ENCODE measurements around the gene MAEA. TPM values are rescaled to one million over a fixed set of nuclear protein-coding genes. Genes with fewer than 3 reads are reported as not detected.

MAEA gene
- polyA plus RNA-seq, 3 donors, result 34.3 to 83.5 (median 37.7) TPM

- peaks cover 0 to 6% (median 0%) of the 10 kb centered on the region in 3 donors for H3K27me3 Mint-ChIP-seq (ENCODE audit: low read depth in 3 of 3)
- Histone ChIP-seq H3K36me3 (replicated peaks in 1 of 2; ENCODE audit: control insufficient read depth in 1 of 2, insufficient read depth in 2 of 2, low read length in 2 of 2) (no peaks in the 10 kb centered on the region), H2AFZ (ENCODE audit: insufficient read depth, low read depth, low read length, poor library complexity, severe bottlenecking) (peak overlapping the region; percentile 87), H3K79me2 (ENCODE audit: insufficient read depth, low read length) (peaks cover 48% of the 10 kb centered on the region), H3K27me3 (ENCODE audit: control insufficient read depth in 2 of 2, insufficient read depth in 2 of 2, low read length in 2 of 2) (no peaks in the 10 kb centered on the region), H3K4me3 (replicated peaks in 1 of 3; ENCODE audit: low read depth in 2 of 3, low read length in 3 of 3) (peak overlapping the region; percentile 62 to 81 (median 79)), H3K4me2 (replicated peaks; ENCODE audit: extremely low read depth, low read length, poor library complexity, severe bottlenecking) (peak overlapping the region; percentile 94), H3K9ac (ENCODE audit: insufficient read depth, low read length, poor library complexity, severe bottlenecking) (peak overlapping the region; percentile 92), H3K4me1 (ENCODE audit: control insufficient read depth in 1 of 2, insufficient read depth in 2 of 2, low read length in 2 of 2) (peaks cover 31 to 40% of the 10 kb centered on the region in 2 donors), H3K9me3 (replicated peaks in 1 of 2; ENCODE audit: control insufficient read depth in 1 of 2, insufficient read depth in 1 of 2, low read length in 2 of 2) (peaks cover 28 to 31% of the 10 kb centered on the region in 2 donors), H3K27ac (ENCODE audit: low read depth in 1 of 2, low read length in 2 of 2) (peak overlapping the region; percentile 81 to 88), H4K20me1 (ENCODE audit: insufficient read depth, low read length) (peaks cover 37% of the 10 kb centered on the region)
- under 1% methylated on average over 86 of the region's 86 CpGs for WGBS (ENCODE audit: insufficient coverage)
- H3K4me3 Mint-ChIP-seq, result peak overlapping the region; percentile 83 to 88
- peak; percentile 75 to 83 (median 82) for DNase-seq
- H3K27ac Mint-ChIP-seq, result peak overlapping the region; percentile 76 to 93 (median 89)
- intact Hi-C loops (cut with micrococcal nuclease), result loop anchor here (2.0 to 5.0 kb wide), 6 partner anchors 38 to 623 kb away; partner anchors contain the start of genes NSD2 (in 2 of the 2), UVSSA (in 2 of the 2) and MAEA (in 1 of the 2)
- peaks cover 19 to 35% (median 32%) of the 10 kb centered on the region in 7 donors for H3K9me3 Mint-ChIP-seq
- TF ChIP-seq, protein P1, sequence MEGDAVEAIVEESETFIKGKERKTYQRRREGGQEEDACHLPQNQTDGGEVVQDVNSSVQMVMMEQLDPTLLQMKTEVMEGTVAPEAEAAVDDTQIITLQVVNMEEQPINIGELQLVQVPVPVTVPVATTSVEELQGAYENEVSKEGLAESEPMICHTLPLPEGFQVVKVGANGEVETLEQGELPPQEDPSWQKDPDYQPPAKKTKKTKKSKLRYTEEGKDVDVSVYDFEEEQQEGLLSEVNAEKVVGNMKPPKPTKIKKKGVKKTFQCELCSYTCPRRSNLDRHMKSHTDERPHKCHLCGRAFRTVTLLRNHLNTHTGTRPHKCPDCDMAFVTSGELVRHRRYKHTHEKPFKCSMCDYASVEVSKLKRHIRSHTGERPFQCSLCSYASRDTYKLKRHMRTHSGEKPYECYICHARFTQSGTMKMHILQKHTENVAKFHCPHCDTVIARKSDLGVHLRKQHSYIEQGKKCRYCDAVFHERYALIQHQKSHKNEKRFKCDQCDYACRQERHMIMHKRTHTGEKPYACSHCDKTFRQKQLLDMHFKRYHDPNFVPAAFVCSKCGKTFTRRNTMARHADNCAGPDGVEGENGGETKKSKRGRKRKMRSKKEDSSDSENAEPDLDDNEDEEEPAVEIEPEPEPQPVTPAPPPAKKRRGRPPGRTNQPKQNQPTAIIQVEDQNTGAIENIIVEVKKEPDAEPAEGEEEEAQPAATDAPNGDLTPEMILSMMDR (IDR thresholded peaks at IDR 0.05), result no peak
- H3K4me1 Mint-ChIP-seq, result peaks cover 40% of the 10 kb centered on the region
- peaks cover 0 to 19% of the 10 kb centered on the region in 2 donors for H3K36me3 Mint-ChIP-seq
These were observed 40.5 kb upstream of the MAEA start for GRCh38 chr4:1249148-1249730.

- Histone ChIP-seq H3K36me3 (replicated peaks in 1 of 2; ENCODE audit: control insufficient read depth in 1 of 2, insufficient read depth in 2 of 2, low read length in 2 of 2) (no peaks in the 10 kb centered on the region), H3K27ac (ENCODE audit: low read depth in 1 of 2, low read length in 2 of 2) (peak overlapping the region; percentile 81 to 88), H3K4me3 (replicated peaks in 1 of 3; ENCODE audit: low read depth in 2 of 3, low read length in 3 of 3) (peak overlapping the region; percentile 62 to 81 (median 79)), H3K4me2 (replicated peaks; ENCODE audit: extremely low read depth, low read length, poor library complexity, severe bottlenecking) (peak overlapping the region; percentile 94), H3K9ac (ENCODE audit: insufficient read depth, low read length, poor library complexity, severe bottlenecking) (peak overlapping the region; percentile 92), H3K79me2 (ENCODE audit: insufficient read depth, low read length) (peaks cover 41% of the 10 kb centered on the region), H3K4me1 (ENCODE audit: control insufficient read depth in 1 of 2, insufficient read depth in 2 of 2, low read length in 2 of 2) (peaks cover 29 to 33% of the 10 kb centered on the region in 2 donors), H3K27me3 (ENCODE audit: control insufficient read depth in 2 of 2, insufficient read depth in 2 of 2, low read length in 2 of 2) (no peaks in the 10 kb centered on the region), H4K20me1 (ENCODE audit: insufficient read depth, low read length) (peaks cover 30% of the 10 kb centered on the region), H2AFZ (ENCODE audit: insufficient read depth, low read depth, low read length, poor library complexity, severe bottlenecking) (peak overlapping the region; percentile 87), H3K9me3 (replicated peaks in 1 of 2; ENCODE audit: control insufficient read depth in 1 of 2, insufficient read depth in 1 of 2, low read length in 2 of 2) (peaks cover 34% of the 10 kb centered on the region in 2 donors)
- H3K36me3 Mint-ChIP-seq, result peaks cover 0 to 19% of the 10 kb centered on the region in 2 donors
- peaks cover 0 to 4% (median 0%) of the 10 kb centered on the region in 3 donors for H3K27me3 Mint-ChIP-seq (ENCODE audit: low read depth in 3 of 3)
- TF ChIP-seq, protein P1 (IDR thresholded peaks at IDR 0.05), result no peak
- intact Hi-C loops (cut with micrococcal nuclease), result loop anchor here (2.0 to 5.0 kb wide), 7 partner anchors 37 to 622 kb away; partner anchors contain the start of genes NSD2 (in 2 of the 2), UVSSA (in 2 of the 2) and MAEA (in 1 of the 2)
- H3K4me1 Mint-ChIP-seq, result peaks cover 33% of the 10 kb centered on the region
- H3K27ac Mint-ChIP-seq, result peak overlapping the region; percentile 76 to 93 (median 89)
- peak in 2 of 3 donors; percentile 9 to 56 for DNase-seq
- 28% methylated on average over 34 of the region's 39 CpGs for WGBS (ENCODE audit: insufficient coverage)
- H3K9me3 Mint-ChIP-seq, result peaks cover 24 to 40% (median 39%) of the 10 kb centered on the region in 7 donors
- H3K4me3 Mint-ChIP-seq, result peak overlapping the region; percentile 83 to 88
These were observed 39.8 kb upstream of the MAEA start for GRCh38 chr4:1249731-1250526.
